Measurements from ENCODE around the gene SIX3. TPM values are rescaled to one million over a fixed set of nuclear protein-coding genes. Genes with fewer than 3 reads are reported as not detected.
A peak's percentile ranks its signal among the peaks of the same experiment; 100 is the strongest.

The SIX3 gene
- total RNA-seq, 1 experiment from 2014 or later = 1.4 TPM

DNA sequence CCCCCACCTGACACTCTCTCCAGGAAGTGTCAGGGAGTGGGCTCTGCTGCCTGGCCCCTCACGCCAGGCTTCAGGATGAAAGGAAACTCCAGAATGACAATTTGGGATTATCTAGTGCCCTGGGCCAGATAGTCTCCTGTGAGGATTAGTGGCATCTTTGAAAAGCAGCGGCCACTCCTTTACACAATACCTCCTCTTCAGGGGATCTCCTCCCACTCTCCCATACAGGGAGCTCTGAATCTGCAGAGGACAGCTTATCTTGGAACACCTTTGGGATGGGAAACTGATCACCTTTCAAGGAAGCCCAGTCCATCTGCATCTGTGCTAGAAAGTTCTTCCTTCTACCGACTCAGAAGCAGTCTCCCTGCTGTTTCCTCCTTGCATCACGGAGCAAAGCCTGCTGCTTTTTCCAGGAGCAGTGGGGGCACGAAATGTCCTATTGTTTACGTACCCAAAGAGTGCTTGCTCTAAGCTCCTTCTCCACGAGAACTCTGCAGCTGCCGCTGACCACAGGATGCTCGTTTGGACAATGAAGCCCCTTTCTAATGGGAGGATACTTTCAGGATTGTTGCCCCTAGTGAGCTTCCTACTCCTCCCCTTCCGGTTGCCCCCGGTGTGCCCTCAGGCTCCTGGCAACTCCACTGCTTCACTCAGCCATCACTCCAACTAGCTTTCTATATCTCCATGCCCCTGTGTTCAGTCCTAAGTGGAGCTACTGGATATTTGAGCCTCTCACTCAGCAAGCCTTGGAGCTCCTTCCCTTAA lies 31.5 kb downstream of the SIX3 start:
- Histone ChIP-seq H3K9me2 (ENCODE audit: insufficient read depth) (no peaks in the 10 kb centered on the region), H3K4me2 (no peak overlapping the region), H4K20me1 (ENCODE audit: insufficient read depth) (no peaks in the 10 kb centered on the region), H3K27me3 (ENCODE audit: insufficient read depth, low read depth) (no peaks in the 10 kb centered on the region), H3K4me3 (no peak overlapping the region), H3K9me3 (ENCODE audit: insufficient read depth, low read depth) (no peaks in the 10 kb centered on the region), H2AFZ (no peak overlapping the region), H3K79me2 (ENCODE audit: low read depth) (no peaks in the 10 kb centered on the region), H3K36me3 (ENCODE audit: low read depth) (no peaks in the 10 kb centered on the region), H3F3A (ENCODE audit: insufficient read depth, low read depth) (no peaks in the 10 kb centered on the region), H3K27ac (no peak overlapping the region), H3K4me1 (replicated peaks; ENCODE audit: insufficient read depth) (no peaks in the 10 kb centered on the region)
- TF ChIP-seq, protein P1, sequence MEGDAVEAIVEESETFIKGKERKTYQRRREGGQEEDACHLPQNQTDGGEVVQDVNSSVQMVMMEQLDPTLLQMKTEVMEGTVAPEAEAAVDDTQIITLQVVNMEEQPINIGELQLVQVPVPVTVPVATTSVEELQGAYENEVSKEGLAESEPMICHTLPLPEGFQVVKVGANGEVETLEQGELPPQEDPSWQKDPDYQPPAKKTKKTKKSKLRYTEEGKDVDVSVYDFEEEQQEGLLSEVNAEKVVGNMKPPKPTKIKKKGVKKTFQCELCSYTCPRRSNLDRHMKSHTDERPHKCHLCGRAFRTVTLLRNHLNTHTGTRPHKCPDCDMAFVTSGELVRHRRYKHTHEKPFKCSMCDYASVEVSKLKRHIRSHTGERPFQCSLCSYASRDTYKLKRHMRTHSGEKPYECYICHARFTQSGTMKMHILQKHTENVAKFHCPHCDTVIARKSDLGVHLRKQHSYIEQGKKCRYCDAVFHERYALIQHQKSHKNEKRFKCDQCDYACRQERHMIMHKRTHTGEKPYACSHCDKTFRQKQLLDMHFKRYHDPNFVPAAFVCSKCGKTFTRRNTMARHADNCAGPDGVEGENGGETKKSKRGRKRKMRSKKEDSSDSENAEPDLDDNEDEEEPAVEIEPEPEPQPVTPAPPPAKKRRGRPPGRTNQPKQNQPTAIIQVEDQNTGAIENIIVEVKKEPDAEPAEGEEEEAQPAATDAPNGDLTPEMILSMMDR (conservative IDR thresholded peaks at IDR 0.05) = no peak
- TF ChIP-seq EZH2 (IDR thresholded peaks at IDR 0.05; ENCODE audit: low read depth) = no peak
- ChIA-PET CTCF (interaction anchor here (0.5 to 1.6 kb wide), 6 partner anchors 9 to 581 kb away, joined by 3 to 6 read pairs (median 4); no protein-coding TSS in a partner anchor), POLR2A (ENCODE audit: unreplicated experiment) (interaction anchor here (0.5 kb wide), 1 partner anchor 977 kb away, joined by 5 read pairs; the partner anchor contains the start of gene LRPPRC)
- no peak for DNase-seq
- intact Hi-C loops (cut with micrococcal nuclease; ENCODE audit: unreplicated experiment) = no loop called here
- BruUV-seq (replicated peaks) = no TSS peak

DNA sequence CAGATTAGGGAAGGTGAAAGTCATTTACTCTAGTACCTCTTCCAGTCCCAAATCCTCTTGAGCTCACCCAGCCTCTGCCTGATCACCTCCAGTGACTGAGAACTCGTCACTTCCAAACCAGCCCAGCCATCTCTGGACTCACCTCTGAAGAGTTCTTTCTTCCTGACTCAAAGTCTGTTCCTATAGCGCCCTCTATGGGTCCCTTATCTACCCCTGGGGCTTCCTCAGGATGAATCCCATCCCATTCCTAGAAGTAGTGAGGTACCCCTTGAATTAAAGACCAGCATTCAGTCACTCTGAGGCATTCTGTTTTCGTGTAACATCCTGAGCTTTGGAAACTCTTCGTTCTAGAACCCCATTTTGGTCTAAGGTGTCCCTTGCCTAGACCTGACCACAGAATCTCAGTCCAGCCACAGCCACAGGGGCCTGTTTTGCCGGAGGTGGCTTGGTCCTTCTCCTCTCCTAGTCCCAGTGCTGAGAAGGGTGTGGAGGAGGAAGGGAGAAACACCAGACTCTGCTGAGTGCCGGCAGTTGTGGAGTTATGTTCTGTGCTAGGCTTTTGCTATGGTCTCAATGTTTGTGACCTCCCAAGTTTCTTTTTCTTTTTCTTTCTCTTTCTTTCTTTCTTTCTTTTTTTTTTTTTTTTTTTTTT lies 32.7 kb downstream of the SIX3 start:
- DNase-seq = peak; percentile 50 to 77
- intact Hi-C loops (cut with micrococcal nuclease; ENCODE audit: unreplicated experiment) = loop anchor here (1.0 to 2.0 kb wide), 2 partner anchors 582 to 731 kb away; no protein-coding TSS in a partner anchor
- H3K9me3 ChIP-seq (ENCODE audit: insufficient read depth, low read depth) = no peaks in the 10 kb centered on the region
- no peaks in the 10 kb centered on the region for H3K27me3 ChIP-seq (ENCODE audit: insufficient read depth, low read depth)
- no peak overlapping the region for H2AFZ ChIP-seq
- H3K27ac ChIP-seq = no peak overlapping the region
- ChIA-PET CTCF (interaction anchor here (0.6 to 1.6 kb wide), 3 partner anchors 495 to 732 kb away, joined by 3 to 6 read pairs (median 5); no protein-coding TSS in a partner anchor), POLR2A (ENCODE audit: unreplicated experiment) (no interaction called here)
- H3K9me2 ChIP-seq (ENCODE audit: insufficient read depth) = no peaks in the 10 kb centered on the region
- no peaks in the 10 kb centered on the region for H3F3A ChIP-seq (ENCODE audit: insufficient read depth, low read depth)
- H4K20me1 ChIP-seq (ENCODE audit: insufficient read depth) = no peaks in the 10 kb centered on the region
- H3K4me2 ChIP-seq = no peak overlapping the region
- H3K79me2 ChIP-seq (ENCODE audit: low read depth) = no peaks in the 10 kb centered on the region
- no peaks in the 10 kb centered on the region for H3K4me1 ChIP-seq (replicated peaks; ENCODE audit: insufficient read depth)
- no TSS peak for BruUV-seq (replicated peaks)
- TF ChIP-seq EZH2 (IDR thresholded peaks at IDR 0.05; ENCODE audit: low read depth) = no peak
- TF ChIP-seq, protein P1 (conservative IDR thresholded peaks at IDR 0.05) = peak; percentile 88
- no peak overlapping the region for H3K4me3 ChIP-seq
- H3K36me3 ChIP-seq (ENCODE audit: low read depth) = no peaks in the 10 kb centered on the region

DNA sequence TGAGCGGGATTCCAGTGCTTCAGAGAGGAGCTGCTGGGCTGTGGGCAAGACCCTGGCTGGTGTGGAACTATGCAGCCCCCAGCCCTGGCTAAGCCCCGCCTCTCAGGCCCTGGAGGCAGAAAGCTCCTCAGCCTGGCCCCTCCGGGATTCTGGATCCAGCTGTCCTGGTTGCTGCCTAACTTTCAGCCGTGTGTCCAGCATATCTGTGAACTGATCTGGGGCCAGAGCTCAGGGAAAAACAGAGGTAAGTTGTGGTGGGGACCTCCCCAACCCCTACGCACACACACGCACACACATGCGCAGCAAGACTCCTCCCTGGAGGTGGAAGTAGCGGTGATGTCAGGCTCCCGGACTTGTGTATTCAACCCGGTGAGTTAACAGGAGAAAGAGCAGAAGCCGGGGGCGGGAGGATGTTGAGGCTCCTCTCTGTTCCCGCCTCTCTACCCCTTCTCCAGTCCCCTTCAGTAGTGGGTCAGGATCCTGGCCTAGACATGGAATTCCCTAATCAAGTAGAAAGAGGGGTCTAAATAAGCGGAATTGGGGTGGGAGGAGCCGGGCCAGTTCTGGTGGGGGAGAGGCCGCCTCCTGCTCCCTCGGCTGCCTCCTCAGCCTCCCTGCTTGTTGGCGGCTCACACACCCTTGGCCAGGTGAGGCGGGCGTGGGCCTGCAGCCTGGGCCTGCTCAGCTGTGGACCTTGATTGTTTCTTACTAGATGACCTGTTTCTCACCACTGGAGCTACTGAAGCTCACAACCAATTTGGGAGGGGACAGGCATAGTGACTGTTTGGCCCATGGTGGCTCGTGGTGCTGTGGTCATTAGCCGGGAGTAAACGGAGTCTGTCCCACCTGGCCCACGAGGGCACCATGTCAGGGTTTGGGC lies 34.3 kb downstream of the SIX3 start:
- Histone ChIP-seq H3K27me3 (ENCODE audit: insufficient read depth, low read depth) (no peaks in the 10 kb centered on the region), H3K9me3 (ENCODE audit: insufficient read depth, low read depth) (no peaks in the 10 kb centered on the region), H4K20me1 (ENCODE audit: insufficient read depth) (no peaks in the 10 kb centered on the region), H2AFZ (no peak overlapping the region), H3F3A (ENCODE audit: insufficient read depth, low read depth) (no peaks in the 10 kb centered on the region), H3K9me2 (ENCODE audit: insufficient read depth) (no peaks in the 10 kb centered on the region), H3K79me2 (ENCODE audit: low read depth) (no peaks in the 10 kb centered on the region), H3K4me3 (no peak overlapping the region), H3K36me3 (ENCODE audit: low read depth) (no peaks in the 10 kb centered on the region), H3K27ac (no peak overlapping the region), H3K4me2 (no peak overlapping the region), H3K4me1 (replicated peaks; ENCODE audit: insufficient read depth) (no peaks in the 10 kb centered on the region)
- ChIA-PET POLR2A (ENCODE audit: unreplicated experiment) (interaction anchor here (0.8 kb wide), 1 partner anchor 531 kb away, joined by 3 read pairs; no protein-coding TSS in a partner anchor), CTCF (interaction anchor here (0.6 kb wide), 1 partner anchor 1291 kb away, joined by 3 read pairs; no protein-coding TSS in a partner anchor)
- no peak for TF ChIP-seq EZH2 (IDR thresholded peaks at IDR 0.05; ENCODE audit: low read depth)
- TF ChIP-seq, protein P1 (conservative IDR thresholded peaks at IDR 0.05) = no peak
- BruUV-seq (replicated peaks) = no TSS peak
- intact Hi-C loops (cut with micrococcal nuclease; ENCODE audit: unreplicated experiment) = loop anchor here (2.0 kb wide), 1 partner anchor 733 kb away; no protein-coding TSS in a partner anchor
- no peak for DNase-seq

Measured in PC-9 (cell line).